ENCODE results near the gene BEST2. TPM values are rescaled to one million over a fixed set of nuclear protein-coding genes. Genes with fewer than 3 reads are reported as not detected.

Gene BEST2
- total RNA-seq, 1 donor from 2014 or later, result not detected

DNA sequence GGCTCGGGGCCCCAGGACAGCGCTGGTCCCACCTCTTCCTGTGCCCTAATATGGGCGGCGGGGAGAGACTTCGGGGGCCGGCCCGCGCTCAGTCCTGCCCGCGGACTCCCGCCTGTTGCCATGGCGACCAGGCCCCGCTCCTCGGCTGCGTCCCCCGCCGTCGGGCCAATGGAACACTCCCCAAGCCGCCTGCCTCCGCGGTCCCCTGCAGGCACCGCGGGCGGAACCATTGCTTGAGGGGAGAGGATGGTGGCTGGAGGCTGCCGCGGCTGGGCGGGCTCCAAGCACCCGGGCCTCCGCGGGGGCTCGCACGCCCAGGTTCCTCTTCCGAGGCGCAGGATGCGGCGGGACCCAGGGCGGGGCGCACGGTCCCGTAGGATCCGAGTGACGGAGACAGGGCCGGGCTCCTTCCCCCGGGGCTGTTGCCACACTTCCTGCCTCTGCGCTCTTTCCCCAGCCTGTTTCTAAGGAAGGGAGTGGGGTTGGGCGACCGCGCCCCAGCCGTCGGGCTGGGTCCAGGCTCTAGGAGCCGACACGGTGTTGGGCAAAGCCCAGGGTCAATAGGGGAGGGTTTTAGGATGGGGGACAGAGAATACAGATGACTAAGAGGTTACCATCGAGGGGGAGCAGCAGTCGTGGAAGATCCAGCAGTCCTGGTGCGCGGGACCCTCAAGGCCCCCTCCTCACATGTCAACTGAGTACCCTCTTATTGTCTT is 38.5 kb downstream of the BEST2 start:
- Mint-ChIP-seq H3K27me3 (ENCODE audit: unreplicated experiment) (no peaks in the 10 kb centered on the region), H3K4me1 (ENCODE audit: unreplicated experiment) (peaks cover 43% of the 10 kb centered on the region), H3K36me3 (ENCODE audit: unreplicated experiment) (peaks cover 2% of the 10 kb centered on the region), H3K4me3 (ENCODE audit: unreplicated experiment) (peak overlapping the region; percentile 96), H3K9me3 (ENCODE audit: unreplicated experiment) (no peaks in the 10 kb centered on the region), H3K27ac (ENCODE audit: unreplicated experiment) (peak overlapping the region; percentile 98)
- peak; percentile 99 for DNase-seq (ENCODE audit: extremely low spot score, unreplicated experiment)
- TF ChIP-seq, protein P1, sequence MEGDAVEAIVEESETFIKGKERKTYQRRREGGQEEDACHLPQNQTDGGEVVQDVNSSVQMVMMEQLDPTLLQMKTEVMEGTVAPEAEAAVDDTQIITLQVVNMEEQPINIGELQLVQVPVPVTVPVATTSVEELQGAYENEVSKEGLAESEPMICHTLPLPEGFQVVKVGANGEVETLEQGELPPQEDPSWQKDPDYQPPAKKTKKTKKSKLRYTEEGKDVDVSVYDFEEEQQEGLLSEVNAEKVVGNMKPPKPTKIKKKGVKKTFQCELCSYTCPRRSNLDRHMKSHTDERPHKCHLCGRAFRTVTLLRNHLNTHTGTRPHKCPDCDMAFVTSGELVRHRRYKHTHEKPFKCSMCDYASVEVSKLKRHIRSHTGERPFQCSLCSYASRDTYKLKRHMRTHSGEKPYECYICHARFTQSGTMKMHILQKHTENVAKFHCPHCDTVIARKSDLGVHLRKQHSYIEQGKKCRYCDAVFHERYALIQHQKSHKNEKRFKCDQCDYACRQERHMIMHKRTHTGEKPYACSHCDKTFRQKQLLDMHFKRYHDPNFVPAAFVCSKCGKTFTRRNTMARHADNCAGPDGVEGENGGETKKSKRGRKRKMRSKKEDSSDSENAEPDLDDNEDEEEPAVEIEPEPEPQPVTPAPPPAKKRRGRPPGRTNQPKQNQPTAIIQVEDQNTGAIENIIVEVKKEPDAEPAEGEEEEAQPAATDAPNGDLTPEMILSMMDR (IDR thresholded peaks at IDR 0.05), result no peak

DNA sequence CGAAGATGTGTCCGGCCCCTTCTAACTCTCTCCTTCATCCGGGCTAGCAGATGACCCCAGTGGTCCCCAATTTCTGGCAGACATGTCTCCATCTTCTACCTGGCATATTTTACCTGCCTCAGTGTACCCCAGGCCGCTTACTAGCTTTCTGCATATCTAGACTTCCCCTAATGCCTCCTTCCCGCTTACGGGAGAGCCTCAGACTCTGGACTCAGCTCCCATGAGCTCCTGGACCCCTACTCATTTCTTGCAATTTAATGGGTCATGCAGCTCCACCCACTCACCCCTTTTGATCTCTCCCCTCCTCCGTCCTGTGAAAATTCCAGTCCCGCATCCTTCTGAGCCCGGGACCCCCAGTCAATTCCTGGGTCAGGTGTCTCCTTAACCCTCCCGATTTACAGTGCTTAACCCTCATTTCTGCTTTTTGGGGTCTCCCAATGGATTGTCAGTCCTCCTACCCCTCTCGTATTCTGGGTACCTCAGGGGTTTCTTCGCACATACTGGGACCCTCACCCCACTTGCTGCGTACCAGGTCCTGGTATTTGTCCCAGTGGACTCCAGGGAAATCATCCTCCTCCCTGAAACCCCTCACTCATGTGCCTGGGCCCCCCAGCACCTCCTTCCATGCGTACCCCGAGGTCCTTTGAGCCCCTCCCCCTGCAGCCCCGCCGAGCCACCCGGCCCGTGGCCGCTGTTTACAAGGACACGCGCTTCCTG is 39.2 kb downstream of the BEST2 start:
- no peaks in the 10 kb centered on the region for H3K9me3 Mint-ChIP-seq (ENCODE audit: unreplicated experiment)

DNA sequence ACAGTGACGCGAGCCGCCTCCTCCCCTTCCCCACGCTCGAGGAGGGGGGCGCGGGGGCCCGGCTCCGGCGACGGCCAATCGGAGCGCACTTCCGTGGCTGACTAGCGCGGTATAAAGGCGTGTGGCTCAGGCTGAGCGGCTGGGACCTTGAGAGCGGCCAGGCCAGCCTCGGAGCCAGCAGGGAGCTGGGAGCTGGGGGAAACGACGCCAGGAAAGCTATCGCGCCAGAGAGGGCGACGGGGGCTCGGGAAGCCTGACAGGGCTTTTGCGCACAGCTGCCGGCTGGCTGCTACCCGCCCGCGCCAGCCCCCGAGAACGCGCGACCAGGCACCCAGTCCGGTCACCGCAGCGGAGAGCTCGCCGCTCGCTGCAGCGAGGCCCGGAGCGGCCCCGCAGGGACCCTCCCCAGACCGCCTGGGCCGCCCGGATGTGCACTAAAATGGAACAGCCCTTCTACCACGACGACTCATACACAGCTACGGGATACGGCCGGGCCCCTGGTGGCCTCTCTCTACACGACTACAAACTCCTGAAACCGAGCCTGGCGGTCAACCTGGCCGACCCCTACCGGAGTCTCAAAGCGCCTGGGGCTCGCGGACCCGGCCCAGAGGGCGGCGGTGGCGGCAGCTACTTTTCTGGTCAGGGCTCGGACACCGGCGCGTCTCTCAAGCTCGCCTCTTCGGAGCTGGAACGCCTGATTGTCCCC is 39.9 kb downstream of the BEST2 start, which contains the start of gene JUNB:
TSS of gene JUNB (plus strand) at position 142 of the 706 bp plus-strand sequence. CDS start at position 428, 286 bp downstream.
- DNase-seq (ENCODE audit: extremely low spot score, unreplicated experiment), result peak; percentile 99
- TF ChIP-seq, protein P1 (IDR thresholded peaks at IDR 0.05), result peak; percentile 28
- Mint-ChIP-seq H3K36me3 (ENCODE audit: unreplicated experiment) (peaks cover 2% of the 10 kb centered on the region), H3K27ac (ENCODE audit: unreplicated experiment) (peak within 1 kb of the TSS; percentile 98), H3K9me3 (ENCODE audit: unreplicated experiment) (no peaks in the 10 kb centered on the region), H3K27me3 (ENCODE audit: unreplicated experiment) (no peaks in the 10 kb centered on the region), H3K4me1 (ENCODE audit: unreplicated experiment) (peaks cover 53% of the 10 kb centered on the region), H3K4me3 (ENCODE audit: unreplicated experiment) (peak within 1 kb of the TSS; percentile 96)

More for the DNA sequence above, 39.2 kb downstream of the BEST2 start:
- TF ChIP-seq, protein P1 (IDR thresholded peaks at IDR 0.05), result no peak
- H3K27me3 Mint-ChIP-seq (ENCODE audit: unreplicated experiment), result no peaks in the 10 kb centered on the region
- DNase-seq (ENCODE audit: extremely low spot score, unreplicated experiment), result no peak
- peak overlapping the region; percentile 98 for H3K27ac Mint-ChIP-seq (ENCODE audit: unreplicated experiment)
- H3K4me1 Mint-ChIP-seq (ENCODE audit: unreplicated experiment), result peaks cover 46% of the 10 kb centered on the region
- peak overlapping the region; percentile 96 for H3K4me3 Mint-ChIP-seq (ENCODE audit: unreplicated experiment)
- peaks cover 2% of the 10 kb centered on the region for H3K36me3 Mint-ChIP-seq (ENCODE audit: unreplicated experiment)

DNA sequence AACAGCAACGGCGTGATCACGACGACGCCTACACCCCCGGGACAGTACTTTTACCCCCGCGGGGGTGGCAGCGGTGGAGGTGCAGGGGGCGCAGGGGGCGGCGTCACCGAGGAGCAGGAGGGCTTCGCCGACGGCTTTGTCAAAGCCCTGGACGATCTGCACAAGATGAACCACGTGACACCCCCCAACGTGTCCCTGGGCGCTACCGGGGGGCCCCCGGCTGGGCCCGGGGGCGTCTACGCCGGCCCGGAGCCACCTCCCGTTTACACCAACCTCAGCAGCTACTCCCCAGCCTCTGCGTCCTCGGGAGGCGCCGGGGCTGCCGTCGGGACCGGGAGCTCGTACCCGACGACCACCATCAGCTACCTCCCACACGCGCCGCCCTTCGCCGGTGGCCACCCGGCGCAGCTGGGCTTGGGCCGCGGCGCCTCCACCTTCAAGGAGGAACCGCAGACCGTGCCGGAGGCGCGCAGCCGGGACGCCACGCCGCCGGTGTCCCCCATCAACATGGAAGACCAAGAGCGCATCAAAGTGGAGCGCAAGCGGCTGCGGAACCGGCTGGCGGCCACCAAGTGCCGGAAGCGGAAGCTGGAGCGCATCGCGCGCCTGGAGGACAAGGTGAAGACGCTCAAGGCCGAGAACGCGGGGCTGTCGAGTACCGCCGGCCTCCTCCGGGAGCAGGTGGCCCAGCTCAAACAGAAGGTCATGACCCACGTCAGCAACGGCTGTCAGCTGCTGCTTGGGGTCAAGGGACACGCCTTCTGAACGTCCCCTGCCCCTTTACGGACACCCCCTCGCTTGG is 40.7 kb downstream of the BEST2 start:
- Mint-ChIP-seq H3K27me3 (ENCODE audit: unreplicated experiment) (no peaks in the 10 kb centered on the region), H3K27ac (ENCODE audit: unreplicated experiment) (peak overlapping the region; percentile 98), H3K4me3 (ENCODE audit: unreplicated experiment) (peak overlapping the region; percentile 96), H3K4me1 (ENCODE audit: unreplicated experiment) (peaks cover 46% of the 10 kb centered on the region), H3K36me3 (ENCODE audit: unreplicated experiment) (peaks cover 2% of the 10 kb centered on the region), H3K9me3 (ENCODE audit: unreplicated experiment) (no peaks in the 10 kb centered on the region)
- TF ChIP-seq, protein P1 (IDR thresholded peaks at IDR 0.05), result no peak
- no peak for DNase-seq (ENCODE audit: extremely low spot score, unreplicated experiment)
